Activated CD4-positive, alpha-beta T cell treated with anti-CD3 and anti-CD28 coated beads, Interleukin-2, amount 50 U/mL, for 1 hour (primary cell): ENCODE data around the gene TM4SF4.

Experiments used
- DNase-seq: peaks from one replicate; pipeline ENCODE4 v3.0.0-alpha.2; 2020

Gene TM4SF4

DNA sequence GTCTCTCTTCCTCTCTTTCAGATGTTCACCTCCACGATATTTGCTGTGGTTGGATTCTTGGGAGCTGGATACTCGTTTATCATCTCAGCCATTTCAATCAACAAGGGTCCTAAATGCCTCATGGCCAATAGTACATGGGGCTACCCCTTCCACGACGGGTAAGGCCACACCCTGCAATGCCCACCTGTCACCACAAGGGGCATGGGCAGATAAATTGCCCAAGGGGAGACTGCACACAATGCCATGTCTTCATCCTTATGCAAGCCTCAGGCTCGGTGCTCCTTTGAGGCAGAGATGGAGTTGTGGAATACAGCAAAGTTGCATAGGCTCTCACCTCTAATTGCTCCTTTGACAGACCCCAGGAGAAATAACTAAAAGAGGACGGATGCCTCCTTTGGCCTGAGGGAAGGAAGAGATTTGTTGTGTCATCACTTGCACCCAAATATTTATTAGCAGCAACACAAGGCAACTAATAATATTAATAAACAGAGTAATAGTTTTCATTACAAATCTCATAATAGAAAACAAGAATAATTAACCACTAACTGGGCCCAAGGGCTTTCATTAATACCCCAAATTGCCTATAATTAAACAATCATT lies 13.2 kb downstream of the TM4SF4 start:
- no peak for DNase-seq

GRCh38 chr3:149489060-149489690 lies 14.7 kb downstream of the TM4SF4 start:
- no peak for DNase-seq

GRCh38 chr3:149490260-149490971 lies 15.9 kb downstream of the TM4SF4 start:
- no peak for DNase-seq

- DNase-seq: no peak
Observed at GRCh38 chr3:149493315-149494021, 19.0 kb downstream of the TM4SF4 start.

- peak; percentile 4 for DNase-seq
Observed at GRCh38 chr3:149494022-149494758, 19.7 kb downstream of the TM4SF4 start.

GRCh38 chr3:149494759-149495580 lies 20.5 kb downstream of the TM4SF4 start:
- no peak for DNase-seq

GRCh38 chr3:149495581-149496125 lies 21.2 kb downstream of the TM4SF4 start:
- DNase-seq: no peak

DNA sequence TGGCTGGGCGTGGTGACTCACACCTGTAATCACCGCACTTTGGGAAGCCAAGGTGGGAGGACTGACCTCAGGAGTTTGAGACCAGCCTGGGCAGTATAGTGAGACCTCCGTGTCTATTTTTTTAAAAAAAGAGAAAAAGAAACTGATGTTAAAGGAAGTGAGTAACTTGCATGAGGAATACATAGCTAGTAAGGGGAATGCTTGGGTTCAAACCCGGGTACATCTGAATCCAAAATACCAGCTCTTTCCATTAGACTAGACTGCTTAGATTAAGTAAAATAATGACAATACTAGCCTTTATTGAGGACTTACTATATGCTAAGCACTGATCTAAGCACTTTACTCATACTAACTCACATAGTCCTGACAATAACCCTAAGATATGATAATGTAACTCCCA lies 22.4 kb downstream of the TM4SF4 start:
- no peak for DNase-seq

DNA sequence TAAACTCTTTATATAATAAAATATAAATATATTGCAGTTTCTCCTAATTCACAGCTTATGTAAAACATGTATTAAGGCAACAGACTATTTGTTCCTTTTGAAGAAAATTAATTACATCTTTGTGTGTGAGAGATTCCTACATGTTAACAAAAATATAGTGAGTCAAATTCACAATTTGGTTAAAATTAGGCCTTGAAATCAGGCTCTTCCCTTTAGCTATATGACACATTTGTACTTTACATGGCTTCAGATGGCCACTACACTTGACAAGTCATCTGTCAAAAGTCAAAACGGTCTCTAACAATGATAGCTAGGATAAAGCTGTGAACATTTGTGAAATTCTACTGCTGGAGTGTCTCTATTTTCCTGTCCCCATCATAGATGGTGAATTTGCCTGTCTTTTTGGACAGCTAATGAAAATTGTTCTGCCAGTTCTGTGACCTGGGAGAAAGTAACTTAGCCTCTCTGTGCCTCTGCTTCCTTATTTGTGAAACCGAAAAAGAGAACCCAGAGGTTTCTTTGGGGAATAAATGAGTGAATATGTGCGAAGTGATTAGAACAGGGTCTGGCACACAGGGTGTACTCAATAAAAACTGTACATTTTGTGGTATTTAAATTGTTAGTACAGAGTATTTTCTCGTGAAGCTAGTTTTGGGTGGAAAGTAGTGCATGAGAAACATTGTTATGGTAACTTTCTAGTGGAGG lies 23.6 kb downstream of the TM4SF4 start:
- no peak for DNase-seq

DNA sequence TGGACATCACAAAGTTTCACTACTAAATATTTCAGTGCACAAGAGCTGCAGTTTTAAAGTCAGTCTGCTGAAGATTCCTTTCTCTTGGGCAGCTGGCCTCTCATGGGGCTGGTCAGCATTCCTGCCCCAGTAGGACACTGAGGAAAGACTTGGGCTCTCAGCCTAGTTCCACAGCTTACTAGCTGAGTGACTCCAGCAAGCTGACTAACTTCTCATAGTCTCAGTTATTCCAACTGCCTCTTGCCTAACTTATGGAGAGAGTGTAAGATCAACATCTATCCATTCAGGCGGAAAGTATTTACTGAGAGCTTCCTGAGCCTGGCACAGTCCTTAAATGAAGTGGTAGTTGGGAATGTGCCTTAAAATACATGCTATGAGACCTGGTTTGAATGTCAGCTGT lies 27.0 kb downstream of the TM4SF4 start:
- DNase-seq: no peak

DNA sequence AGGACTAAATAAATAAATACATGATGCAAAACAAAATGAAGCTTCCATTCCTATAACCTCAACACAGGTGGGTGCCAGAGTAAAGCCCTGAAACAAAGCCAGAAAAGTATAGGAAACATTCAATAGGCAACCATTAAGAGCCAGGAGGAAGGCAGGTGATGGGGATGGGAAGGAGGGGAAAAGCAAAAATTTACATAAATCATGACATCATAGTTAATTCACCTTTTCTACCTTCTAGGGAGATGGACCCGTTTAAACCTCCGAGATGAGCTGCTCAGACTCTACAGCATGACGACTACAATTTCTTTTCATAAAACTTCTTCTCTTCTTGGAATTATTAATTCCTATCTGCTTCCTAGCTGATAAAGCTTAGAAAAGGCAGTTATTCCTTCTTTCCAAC lies 27.9 kb downstream of the TM4SF4 start:
- no peak for DNase-seq

DNA sequence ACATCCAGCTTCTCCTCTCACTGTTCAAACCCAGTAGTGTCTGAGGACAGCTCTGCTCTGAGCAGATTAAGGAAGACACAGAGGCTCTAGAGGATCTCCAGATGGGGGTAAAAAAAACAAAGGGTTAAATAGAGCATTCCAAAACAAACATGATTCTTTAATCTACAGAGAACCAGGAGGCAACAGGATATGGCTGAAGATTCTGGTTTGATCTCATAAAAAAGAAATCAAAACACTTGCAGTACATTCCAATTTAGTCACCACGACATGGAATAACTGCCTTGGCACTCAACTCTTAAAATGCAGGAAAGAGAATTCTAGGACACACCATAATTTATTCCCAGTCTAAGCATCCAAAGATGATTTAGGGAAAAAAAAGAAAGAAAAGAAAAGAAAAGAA lies 32.0 kb downstream of the TM4SF4 start:
- DNase-seq: no peak

DNA sequence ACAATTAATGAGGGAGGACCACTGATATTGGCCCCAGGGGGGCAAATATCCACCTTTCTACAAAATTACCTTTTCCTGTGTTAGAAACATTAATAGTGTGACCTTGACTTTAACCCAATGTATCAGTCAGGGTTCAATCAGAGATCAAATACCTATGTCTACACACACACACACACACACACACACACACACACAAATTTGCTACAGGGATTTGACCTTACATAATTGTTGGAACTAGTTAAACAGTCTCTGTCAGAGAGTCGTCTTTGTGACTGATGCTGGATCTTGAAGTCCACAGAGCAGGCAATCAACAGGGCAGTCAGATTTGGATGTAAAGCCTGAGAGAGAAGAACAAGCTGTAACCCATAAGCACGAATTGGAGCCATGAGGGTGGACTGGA lies 32.5 kb downstream of the TM4SF4 start:
- DNase-seq: no peak

DNA sequence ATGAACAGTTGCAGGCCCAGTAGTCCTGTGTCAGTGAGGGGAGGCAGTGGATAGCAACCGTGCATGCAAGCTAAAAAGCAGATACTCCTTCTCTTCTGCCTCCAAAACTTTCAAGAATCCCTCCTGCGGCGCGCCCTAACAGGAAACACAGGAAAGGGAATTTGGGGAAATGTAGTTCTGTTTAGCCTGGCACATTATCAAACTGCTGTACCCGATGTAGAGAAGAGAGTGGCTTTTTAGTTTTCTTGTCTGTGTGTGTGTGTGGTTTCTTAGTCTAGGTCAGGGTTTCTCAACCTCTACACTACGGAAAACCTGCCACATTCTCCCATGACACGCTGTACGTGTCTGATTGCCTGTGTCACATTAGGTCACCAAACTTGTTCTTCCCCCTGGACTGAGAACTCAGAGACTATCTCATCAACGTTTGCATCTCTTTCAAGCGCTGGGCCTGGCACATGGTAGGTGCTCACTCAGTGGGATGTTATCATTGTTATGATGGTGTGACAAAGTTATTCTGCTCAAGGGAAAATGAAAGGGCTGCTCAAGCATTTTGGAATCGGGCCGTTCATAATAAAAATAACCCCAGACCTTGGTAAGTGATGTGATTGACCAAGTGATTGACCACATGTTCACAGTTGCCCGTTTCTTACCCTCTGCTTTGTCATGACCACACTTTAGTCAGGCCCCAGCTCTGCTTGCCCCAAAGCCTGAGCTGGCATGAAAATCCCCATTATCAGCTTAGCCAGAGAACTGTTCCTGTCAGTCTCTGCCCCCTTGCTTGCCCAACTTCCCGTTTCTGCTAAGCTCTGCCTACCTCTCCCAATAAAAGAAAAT lies 33.2 kb downstream of the TM4SF4 start:
- no peak for DNase-seq

DNA sequence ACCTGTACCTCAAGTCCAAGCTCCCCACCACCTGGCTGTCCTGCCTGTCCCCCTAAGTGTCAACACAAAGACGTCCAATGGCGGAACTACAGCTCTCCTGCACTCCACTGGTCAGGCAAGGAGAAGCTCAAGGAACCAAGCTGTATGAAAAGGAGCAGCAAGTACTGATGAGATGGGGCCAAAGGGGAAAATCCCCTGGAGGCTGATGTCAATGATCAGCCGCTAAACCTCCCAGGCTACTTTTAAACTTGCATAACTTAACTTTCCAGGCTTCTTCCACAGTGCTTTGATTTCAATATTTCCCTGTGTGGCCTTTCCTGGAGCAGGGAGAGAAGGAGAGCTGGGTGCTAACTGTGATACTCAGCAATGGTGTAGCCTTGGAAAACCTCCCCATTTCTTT lies 35.0 kb downstream of the TM4SF4 start:
- no peak for DNase-seq

- no peak for DNase-seq
Observed at GRCh38 chr3:149510480-149510879, 36.0 kb downstream of the TM4SF4 start.

DNA sequence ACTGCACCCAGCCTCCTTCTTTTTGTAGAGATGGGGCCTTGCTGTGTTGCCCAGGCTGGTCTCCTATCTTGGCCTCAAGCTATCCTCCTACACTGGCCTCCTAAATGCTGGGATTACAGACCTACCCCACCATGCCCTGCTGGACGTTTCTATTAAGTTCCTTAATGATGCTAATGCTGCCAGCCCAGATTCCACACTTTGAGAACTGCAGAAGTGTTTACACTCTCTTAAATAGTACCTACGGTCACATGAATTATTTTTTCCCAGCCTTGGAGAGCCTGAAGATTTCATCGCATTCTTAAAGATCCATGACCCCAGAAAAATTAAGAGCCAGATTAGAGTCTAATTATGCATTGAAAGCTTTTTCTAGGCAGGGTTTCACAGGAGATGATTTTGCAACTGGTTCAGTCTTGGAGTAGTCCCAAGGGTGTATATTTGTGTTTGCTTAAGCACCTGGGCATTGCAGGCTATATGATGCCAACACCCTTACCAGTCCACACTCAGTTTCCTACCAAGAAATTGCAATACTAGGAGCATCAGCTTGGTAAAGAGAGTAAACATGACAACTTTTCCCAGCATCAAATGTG lies 36.6 kb downstream of the TM4SF4 start:
- DNase-seq: no peak

DNA sequence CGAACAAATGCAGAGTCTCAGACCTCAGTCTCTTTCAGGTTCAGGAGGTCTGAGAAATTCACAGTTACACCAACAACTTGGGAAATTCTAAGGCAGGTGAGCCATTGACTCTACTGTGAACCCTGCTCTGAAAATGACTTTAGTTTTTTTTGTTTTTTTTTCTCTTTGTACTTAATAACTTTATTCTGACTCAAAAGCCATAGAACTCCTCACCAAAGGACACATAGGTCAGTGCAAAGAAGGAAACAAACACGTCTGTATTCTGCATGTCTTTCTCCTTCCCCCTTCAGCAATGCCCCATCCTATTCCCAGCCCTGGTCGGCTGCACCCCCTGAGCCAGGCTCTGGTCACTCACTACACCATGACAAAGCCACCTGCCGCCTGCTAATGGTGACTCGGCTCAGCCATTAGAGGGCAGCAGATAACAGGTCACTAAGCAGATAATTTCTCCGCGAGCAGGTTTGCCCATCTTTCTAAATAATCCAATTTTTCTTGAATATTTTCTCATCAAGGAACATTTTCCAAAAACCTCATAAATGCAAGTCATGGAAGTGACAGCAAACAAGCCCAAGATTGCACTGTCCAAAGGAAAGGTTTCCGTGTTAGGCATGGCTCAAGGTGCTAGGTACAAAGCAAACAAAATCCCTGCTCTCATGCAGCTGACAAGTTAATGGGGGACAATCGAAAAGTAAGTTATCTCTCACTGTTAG lies 37.7 kb downstream of the TM4SF4 start:
- peak; percentile 8 for DNase-seq

DNA sequence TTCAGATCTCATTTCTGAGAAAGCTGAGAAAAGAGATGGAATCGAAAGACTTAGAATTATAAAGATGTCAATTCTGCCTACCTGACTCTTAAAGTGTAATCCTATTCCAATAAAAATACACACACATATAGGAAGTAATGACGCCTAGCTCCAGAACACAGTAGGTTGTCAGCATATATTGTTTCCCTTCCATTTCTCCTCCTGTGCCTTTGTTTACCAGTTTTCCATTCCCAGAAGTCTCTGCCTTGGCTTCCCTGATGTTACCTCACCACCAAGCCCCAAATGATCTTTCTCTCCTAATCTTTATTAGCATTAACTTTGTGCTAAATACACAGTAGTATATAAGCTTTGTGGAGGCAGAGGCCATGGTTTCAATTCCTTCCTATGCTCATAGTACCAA lies 40.0 kb downstream of the TM4SF4 start:
- no peak for DNase-seq
